K562 (cell line): ENCODE results near the gene SAMD9L.

ENCODE experiments used
- CEBPB ChIP-seq: fragments of 450-650 bp; IDR thresholded peaks from 2 replicates; pipeline ENCODE4 v1.6.1; 2016; ENCODE audit warnings: missing genetic modification characterization, missing compliant biosample characterization
- FOXM1 ChIP-seq, 2 experiments: fragments of 450-650 bp in 1 of 2; sonication (generic) in 1 of 2; formaldehyde crosslinking in 1 of 2; IDR thresholded peaks; 2 replicates each; pipeline versions ENCODE4 v1.6.1 to v1.9.0; 2017 to 2022; ENCODE audit warnings: low read depth in 2 of 2, mild to moderate bottlenecking in 2 of 2, missing genetic modification reagents in 1 of 2, moderate library complexity in 1 of 2
- NFIC ChIP-seq: fragments of 450-650 bp; IDR thresholded peaks from 2 replicates; pipeline ENCODE4 v1.6.1; 2017; ENCODE audit warnings: mild to moderate bottlenecking, inconsistent platforms
- PHF8 ChIP-seq: fragments of 200-600 bp; sonication (generic); IDR thresholded peaks from 2 replicates; pipeline ENCODE4 v1.6.1; 2012; ENCODE audit warnings: mixed run types, mild to moderate bottlenecking, inconsistent platforms, low read length, moderate library complexity, borderline replicate concordance
- POLR2AphosphoS2 ChIP-seq: IDR thresholded peaks from 2 replicates; pipeline ENCODE4 v1.6.1; 2012; ENCODE audit warnings: low read length, improper control_type of control experiment
- POLR2AphosphoS5 ChIP-seq: IDR thresholded peaks from 2 replicates; pipeline ENCODE4 v1.6.1; 2011; ENCODE audit warnings: mild to moderate bottlenecking, low read depth, low read length, moderate library complexity; ENCODE audit not compliant: control insufficient read depth, insufficient read depth
- SP1 ChIP-seq: sonication (generic); formaldehyde crosslinking; IDR thresholded peaks from 2 replicates; pipeline ENCODE4 v1.8.1; 2022; ENCODE audit warnings: mild to moderate bottlenecking, missing genetic modification reagents
- SUPT5H ChIP-seq: fragments of 450-650 bp; IDR thresholded peaks from 2 replicates; pipeline ENCODE4 v1.6.1; 2016
- TEAD2 ChIP-seq: fragments of 450-650 bp; IDR thresholded peaks from 2 replicates; pipeline ENCODE4 v1.6.1; 2016; ENCODE audit warnings: missing genetic modification characterization, control low read depth, missing compliant biosample characterization

DNA sequence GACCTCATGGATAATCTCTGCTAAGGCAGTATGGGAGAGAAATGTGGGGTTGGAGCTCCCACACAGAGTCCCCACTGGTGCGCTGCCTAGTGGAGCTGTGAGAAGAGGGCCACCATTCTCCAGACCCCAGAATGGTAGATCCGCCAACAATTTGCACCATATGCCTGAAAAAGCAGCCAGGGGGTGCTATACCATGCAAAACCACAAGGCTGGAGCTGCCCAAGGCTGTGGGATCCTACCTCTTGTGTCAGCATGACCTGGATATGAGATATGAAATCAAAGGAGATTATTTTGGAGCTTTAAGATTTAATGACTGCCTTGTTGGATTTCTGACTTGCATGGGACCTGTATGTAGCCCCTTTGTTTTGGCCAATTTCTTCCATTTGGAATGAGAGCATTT lies 27.0 kb upstream of the SAMD9L start:
- TF ChIP-seq FOXM1 (IDR thresholded peaks at IDR 0.05; ENCODE audit: low read depth), result no peak
- no peak for TF ChIP-seq FOXM1 (CRISPR knock-in tag; IDR thresholded peaks at IDR 0.05; ENCODE audit: low read depth)
- no peak for TF ChIP-seq TEAD2 (tag)
- no peak for TF ChIP-seq POLR2AphosphoS2
- TF ChIP-seq SUPT5H, result no peak
- TF ChIP-seq NFIC, result no peak
- no peak for TF ChIP-seq SP1 (CRISPR knock-in tag)
- TF ChIP-seq CEBPB (tag), result no peak
- no peak for TF ChIP-seq PHF8
- TF ChIP-seq POLR2AphosphoS5, result no peak
